HAP-1 (cell line): Measurements from ENCODE around the gene EIF5A.
A peak's percentile ranks its signal among the peaks of the same experiment; 100 is the strongest.
"Not testable (repeated sequence)": the region's sequence is repeated elsewhere in the genome, so short reads cannot be mapped to it uniquely, and the experiment has no call there.

Experiments used
- DNase-seq, 2 experiments: peaks; one replicate each; pipeline ENCODE4 v3.0.0-alpha.2; 2016 to 2020; ENCODE audit warnings: low spot score in 2 of 2
- H3K27me3 ChIP-seq: fragments of 250-450 bp; sonication (Bioruptor Pico); 2 replicates; pipeline ENCODE4 v1.5.1; 2020; ENCODE audit warnings: low read depth, mild to moderate bottlenecking, moderate library complexity
- H3K36me3 ChIP-seq: fragments of 250-450 bp; sonication (Bioruptor Pico); replicated peaks from 2 replicates; pipeline ENCODE4 v1.5.1; 2020; ENCODE audit warnings: mild to moderate bottlenecking
- H3K4me1 ChIP-seq: fragments of 250-450 bp; sonication (Bioruptor Pico); 2 replicates; pipeline ENCODE4 v1.5.1; 2020; ENCODE audit warnings: mild to moderate bottlenecking
- H3K4me3 ChIP-seq: fragments of 250-450 bp; sonication (Bioruptor Pico); 2 replicates; pipeline ENCODE4 v1.5.1; 2020; ENCODE audit warnings: mild to moderate bottlenecking, moderate library complexity
- H3K9me3 ChIP-seq: fragments of 250-450 bp; sonication (Bioruptor Pico); 2 replicates; pipeline ENCODE4 v1.5.1; 2020; ENCODE audit warnings: mild to moderate bottlenecking, moderate library complexity
- in situ Hi-C: fragments of 300-500 bp; cut with MboI; formaldehyde crosslinking; loops from 3 replicates; pipeline ENCODE4 v1.14.3; 2020; ENCODE audit warnings: low sequenced_read_pairs, inconsistent platforms, mixed read lengths

EIF5A gene

DNA sequence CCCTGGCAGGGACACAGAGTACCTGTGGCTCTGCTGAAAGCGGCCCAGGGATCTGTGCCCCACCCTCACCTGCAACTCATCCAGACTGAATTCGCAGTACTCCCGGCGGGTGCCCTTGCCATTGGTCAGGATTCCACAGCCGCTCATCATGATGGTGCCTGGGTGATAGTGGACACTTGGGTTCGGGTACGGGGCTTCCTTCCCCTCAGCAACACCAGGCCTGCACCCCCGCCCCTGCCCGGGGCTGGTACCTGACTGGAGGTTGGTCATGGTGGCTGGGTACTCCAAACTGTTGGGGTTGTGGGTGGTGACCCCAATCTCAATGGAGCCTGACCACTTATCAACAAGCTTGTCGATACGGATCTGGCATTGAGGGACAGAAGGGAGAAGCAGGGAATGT lies 18.8 kb downstream of the EIF5A start:
- in situ Hi-C loops, result no loop called here
- H3K4me3 ChIP-seq, result no peak overlapping the region
- peaks cover 52% of the 10 kb centered on the region for H3K36me3 ChIP-seq
- no peak for DNase-seq
- H3K27me3 ChIP-seq, result no peaks in the 10 kb centered on the region
- no peaks in the 10 kb centered on the region for H3K9me3 ChIP-seq
- peaks cover 10% of the 10 kb centered on the region for H3K4me1 ChIP-seq

DNA sequence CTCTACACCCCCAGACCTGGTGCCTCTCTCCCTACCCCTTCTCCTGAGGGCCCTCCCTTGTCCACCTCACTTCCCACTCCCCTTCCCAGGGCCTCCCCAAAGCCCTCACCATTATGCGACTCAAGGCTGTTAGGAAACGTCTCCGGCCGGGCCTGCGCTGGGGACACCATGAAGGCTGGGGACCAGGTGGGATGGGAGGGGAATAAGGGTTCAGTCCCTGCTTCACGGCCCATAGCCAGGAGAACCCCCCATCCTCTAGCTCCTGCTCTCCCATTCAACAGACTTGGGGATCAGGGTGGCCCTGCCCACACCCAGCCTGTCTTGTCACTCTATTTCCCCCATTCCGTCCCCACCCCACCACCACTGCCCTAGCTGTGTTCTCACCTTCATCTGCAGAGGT lies 19.6 kb downstream of the EIF5A start:
- no peak for DNase-seq
- H3K27me3 ChIP-seq, result no peaks in the 10 kb centered on the region
- in situ Hi-C loops, result no loop called here
- H3K4me1 ChIP-seq, result peaks cover 10% of the 10 kb centered on the region
- H3K9me3 ChIP-seq, result no peaks in the 10 kb centered on the region
- peaks cover 43% of the 10 kb centered on the region for H3K36me3 ChIP-seq
- H3K4me3 ChIP-seq, result no peak overlapping the region

DNA sequence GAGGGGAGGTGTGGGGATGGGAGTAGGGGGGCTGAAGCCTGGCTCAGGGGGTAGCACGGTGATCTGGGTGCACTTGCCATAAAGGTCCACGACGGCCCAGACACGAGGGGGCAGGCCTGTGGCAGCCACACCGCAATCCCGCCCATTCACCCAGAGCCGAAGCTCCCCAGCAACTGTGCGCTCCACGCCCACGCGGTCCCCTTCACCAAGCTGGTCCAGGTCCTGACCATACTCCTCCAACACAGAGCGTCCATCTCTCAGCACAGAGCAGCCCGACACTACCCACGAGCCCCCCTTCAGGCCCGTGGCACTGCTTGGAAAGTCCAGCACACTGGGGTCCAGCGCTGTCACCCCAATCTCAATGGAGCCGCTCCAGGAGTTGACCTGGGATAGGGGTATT lies 20.1 kb downstream of the EIF5A start:
- H3K27me3 ChIP-seq, result no peaks in the 10 kb centered on the region
- no peak overlapping the region for H3K4me3 ChIP-seq
- H3K4me1 ChIP-seq, result peaks cover 10% of the 10 kb centered on the region
- DNase-seq, result no peak
- H3K36me3 ChIP-seq, result peaks cover 38% of the 10 kb centered on the region
- in situ Hi-C loops, result no loop called here
- H3K9me3 ChIP-seq, result no peaks in the 10 kb centered on the region

GRCh38 chr17:7328009-7328408 lies 20.6 kb downstream of the EIF5A start:
- in situ Hi-C loops, result no loop called here
- Histone ChIP-seq H3K27me3 (no peaks in the 10 kb centered on the region), H3K9me3 (no peaks in the 10 kb centered on the region), H3K4me3 (peak overlapping the region; percentile 89), H3K36me3 (peaks cover 33% of the 10 kb centered on the region), H3K4me1 (peaks cover 10% of the 10 kb centered on the region)
- no peak for DNase-seq

DNA sequence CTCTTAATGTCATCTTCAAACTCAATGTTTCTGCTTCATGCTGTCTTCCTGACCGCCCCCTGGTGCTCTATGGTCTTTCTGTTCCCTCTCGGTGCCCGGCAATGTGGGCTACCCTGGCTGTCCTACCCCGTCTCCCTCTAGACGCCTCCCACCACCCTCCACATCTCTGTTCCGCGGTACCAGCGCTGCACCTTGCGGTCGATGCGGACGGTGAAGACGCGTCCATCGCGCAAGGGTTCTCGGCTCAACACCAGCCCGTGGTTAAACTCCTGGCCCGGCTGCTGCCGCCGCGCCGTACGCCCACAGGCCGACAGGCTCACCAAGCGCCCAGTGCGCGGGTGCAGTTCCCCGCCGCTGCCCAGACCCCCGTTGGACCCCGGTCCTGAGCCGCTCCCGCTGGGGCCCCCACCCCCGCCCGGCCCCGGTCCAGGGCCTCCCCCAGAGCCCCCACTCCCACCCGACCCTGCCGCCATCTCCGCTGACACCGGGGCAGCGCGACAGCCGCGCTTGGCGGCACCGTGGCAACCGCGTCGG lies 21.5 kb downstream of the EIF5A start, which contains the start of gene NEURL4:
TSS of gene NEURL4 (minus strand) at position 496 of the 534 bp plus-strand sequence. CDS start at position 473, 23 bp downstream.
- Histone ChIP-seq H3K4me1 (peaks cover 10% of the 10 kb centered on the region), H3K36me3 (peaks cover 24% of the 10 kb centered on the region), H3K9me3 (no peaks in the 10 kb centered on the region), H3K27me3 (no peaks in the 10 kb centered on the region), H3K4me3 (peak within 1 kb of the TSS; percentile 89)
- no peak for DNase-seq
- in situ Hi-C loops, result no loop called here

- in situ Hi-C loops, result no loop called here
- Histone ChIP-seq H3K36me3 (peaks cover 19% of the 10 kb centered on the region), H3K27me3 (no peaks in the 10 kb centered on the region)
Observed at GRCh38 chr17:7329374-7329996, 22.1 kb downstream of the EIF5A start.

GRCh38 chr17:7329997-7330637 lies 22.7 kb downstream of the EIF5A start:
- Histone ChIP-seq H3K9me3 (no peaks in the 10 kb centered on the region), H3K4me1 (peaks cover 10% of the 10 kb centered on the region), H3K27me3 (no peaks in the 10 kb centered on the region), H3K36me3 (peaks cover 17% of the 10 kb centered on the region), H3K4me3 (peak overlapping the region; percentile 89)
- DNase-seq, result peak; percentile 79 to 92
- in situ Hi-C loops, result no loop called here

More at GRCh38 chr17:7329374-7329996, 22.1 kb downstream of the EIF5A start:
- Histone ChIP-seq H3K4me3 (peak overlapping the region; percentile 89), H3K9me3 (no peaks in the 10 kb centered on the region), H3K4me1 (peaks cover 10% of the 10 kb centered on the region)
- DNase-seq, result peak; percentile 97 to 99

GRCh38 chr17:7330638-7331015 lies 23.2 kb downstream of the EIF5A start:
- Histone ChIP-seq H3K36me3 (peaks cover 13% of the 10 kb centered on the region), H3K4me3 (peak overlapping the region; percentile 89), H3K4me1 (peaks cover 10% of the 10 kb centered on the region), H3K9me3 (no peaks in the 10 kb centered on the region), H3K27me3 (no peaks in the 10 kb centered on the region)
- DNase-seq, result no peak
- in situ Hi-C loops, result no loop called here

DNA sequence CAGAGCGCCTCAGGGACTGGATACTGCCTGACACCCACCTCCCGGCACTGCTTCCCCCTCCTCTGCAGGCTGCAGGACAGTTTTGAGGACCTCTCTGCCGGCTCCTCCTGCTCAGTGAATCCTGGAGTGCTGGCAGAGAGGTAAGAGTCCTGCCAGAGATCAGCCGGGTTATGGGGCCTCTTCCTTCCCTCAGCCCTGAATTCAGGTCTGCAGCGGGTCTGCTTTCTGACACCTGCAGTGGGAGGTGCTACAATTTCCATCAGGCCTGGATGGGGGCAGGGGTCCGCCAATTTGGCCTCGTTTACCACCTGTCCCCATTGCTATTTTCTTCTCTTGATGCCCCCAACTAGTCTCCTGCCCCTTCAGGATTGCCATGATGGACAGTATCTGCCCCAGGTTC lies 24.7 kb downstream of the EIF5A start:
- peaks cover 10% of the 10 kb centered on the region for H3K4me1 ChIP-seq
- in situ Hi-C loops, result no loop called here
- DNase-seq, result no peak
- no peaks in the 10 kb centered on the region for H3K9me3 ChIP-seq
- no peaks in the 10 kb centered on the region for H3K36me3 ChIP-seq
- H3K4me3 ChIP-seq, result no peak overlapping the region
- H3K27me3 ChIP-seq, result no peaks in the 10 kb centered on the region

- DNase-seq, H3K4me3 ChIP-seq, in situ Hi-C loops, H3K9me3 ChIP-seq, H3K27me3 ChIP-seq, H3K36me3 ChIP-seq: not testable (repeated sequence)
- peaks cover 10% of the 10 kb centered on the region for H3K4me1 ChIP-seq
Observed at GRCh38 chr17:7332600-7333069, 25.2 kb downstream of the EIF5A start.

DNA sequence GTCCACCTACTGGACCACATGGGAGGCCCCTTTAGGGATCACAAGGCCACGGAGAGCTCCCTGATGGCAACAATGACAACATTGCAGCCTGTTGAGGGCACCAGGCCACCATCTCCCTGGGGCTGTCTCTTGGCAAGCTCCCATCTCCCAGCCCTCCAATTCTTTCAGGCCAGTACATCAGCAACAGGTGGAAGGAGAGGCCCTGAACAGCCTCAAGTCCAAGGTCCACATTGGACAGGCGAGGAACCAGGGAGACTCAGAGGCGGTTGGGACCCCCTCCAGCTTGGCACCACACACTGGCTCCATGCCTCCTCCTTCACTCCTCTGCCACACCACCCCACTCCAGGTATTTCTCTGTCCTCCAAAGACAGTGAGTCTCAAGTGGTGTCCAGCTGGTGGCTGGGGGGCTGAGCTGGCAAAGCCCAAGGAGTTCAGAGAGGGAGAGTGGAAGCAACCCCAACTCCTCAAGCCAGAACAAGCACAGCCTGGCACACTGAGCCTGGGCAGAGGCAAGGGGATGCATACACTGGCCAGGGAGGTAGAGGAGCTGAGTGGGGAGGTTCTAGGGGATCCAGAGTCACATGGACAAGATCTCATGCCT lies 27.6 kb downstream of the EIF5A start:
- in situ Hi-C loops, result no loop called here
- no peak for DNase-seq
- Histone ChIP-seq H3K4me3 (no peak overlapping the region), H3K4me1 (peaks cover 4% of the 10 kb centered on the region; the same call in 1 of the 2 replicates), H3K27me3 (no peaks in the 10 kb centered on the region), H3K36me3 (no peaks in the 10 kb centered on the region), H3K9me3 (no peaks in the 10 kb centered on the region)

DNA sequence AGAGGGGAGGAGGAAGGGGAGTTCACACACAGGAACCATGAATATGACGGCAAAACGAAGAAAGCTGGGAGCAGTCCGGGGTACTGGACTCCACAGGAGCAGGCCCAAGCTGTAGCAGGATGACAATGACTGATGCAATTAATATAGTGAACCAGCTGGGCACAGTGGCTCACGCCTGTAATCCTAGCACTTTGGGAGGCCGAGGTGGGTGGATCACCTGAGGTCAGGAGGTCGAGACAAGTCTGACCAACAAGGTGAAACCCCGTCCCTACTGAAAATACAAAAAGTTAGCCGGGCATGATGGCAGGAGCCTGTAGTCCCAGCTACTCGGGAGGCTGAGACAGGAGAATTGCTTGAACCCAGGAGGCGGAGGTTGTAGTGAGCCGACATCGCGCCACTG lies 28.3 kb downstream of the EIF5A start:
- H3K4me1 ChIP-seq, H3K36me3 ChIP-seq, in situ Hi-C loops, H3K27me3 ChIP-seq, DNase-seq, H3K4me3 ChIP-seq, H3K9me3 ChIP-seq: not testable (repeated sequence)

DNA sequence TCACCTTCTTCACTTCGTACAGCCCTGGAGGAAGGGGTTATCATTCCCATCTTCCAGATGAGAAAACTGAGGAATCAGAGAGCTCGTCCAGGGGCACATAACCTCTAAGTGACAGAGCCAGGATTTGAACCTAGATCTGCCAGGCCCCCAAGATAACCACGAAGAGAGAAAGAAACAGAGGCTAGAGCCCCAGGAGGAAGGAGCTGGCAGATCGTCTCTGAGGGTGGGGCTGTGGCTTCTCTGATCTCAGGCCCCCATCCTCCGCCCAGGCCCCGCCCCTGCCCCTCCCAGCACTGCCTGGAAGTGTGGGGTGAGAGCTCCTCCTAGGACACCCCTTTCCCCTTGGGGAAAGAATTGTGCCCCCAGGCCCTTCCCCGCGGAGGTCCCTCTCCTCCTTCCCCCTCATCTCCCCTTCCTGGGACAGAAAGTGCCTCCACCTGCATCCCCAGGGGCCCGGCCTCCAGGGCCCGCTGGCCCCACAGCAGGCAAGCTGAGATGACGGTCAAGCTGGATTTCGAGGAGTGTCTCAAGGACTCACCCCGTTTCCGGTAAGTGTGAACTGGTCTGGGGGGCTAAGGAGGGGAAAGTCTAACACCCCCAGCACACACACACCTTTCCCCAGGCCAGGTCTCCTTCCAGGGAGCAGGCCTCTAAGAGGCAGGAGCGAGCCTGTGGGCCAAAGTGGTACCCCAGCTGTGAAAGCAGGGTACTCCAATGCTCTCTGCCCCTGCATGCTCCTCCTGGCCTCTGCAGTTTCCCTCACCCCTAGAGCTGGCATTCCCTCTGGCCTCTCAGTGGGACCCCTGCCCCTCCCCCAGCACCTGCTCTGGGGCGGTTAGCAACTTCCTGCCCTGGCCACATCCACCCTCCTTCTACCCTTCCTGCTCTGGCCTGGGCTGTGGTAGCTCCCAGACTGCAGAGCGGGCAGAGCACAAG lies 29.1 kb downstream of the EIF5A start, which contains the start of gene ACAP1:
TSS of gene ACAP1 (plus strand) at position 290 of the 936 bp plus-strand sequence. CDS start at position 496, 206 bp downstream.
- no peaks in the 10 kb centered on the region; the same call in 1 of the 2 replicates for H3K27me3 ChIP-seq
- no peaks in the 10 kb centered on the region for H3K9me3 ChIP-seq
- no peak within 1 kb of the TSS for H3K4me3 ChIP-seq
- no peaks in the 10 kb centered on the region for H3K4me1 ChIP-seq
- in situ Hi-C loops, result no loop called here
- no peaks in the 10 kb centered on the region for H3K36me3 ChIP-seq
- no peak for DNase-seq
